GM23248 (cell line): Measurements from ENCODE around the gene TROAP. TPM values are rescaled to one million over a fixed set of nuclear protein-coding genes. Genes with fewer than 3 reads are reported as not detected.

Experiments used
- DNase-seq: peaks from one replicate; pipeline ENCODE4 v3.0.0-alpha.2; 2015
- H2AFZ ChIP-seq: fragments of 200-600 bp; sonication (generic); 2 replicates; pipeline ENCODE4 v1.6.1; 2016; ENCODE audit warnings: antibody characterized with exemption
- H3F3A ChIP-seq: fragments of 200-600 bp; sonication (generic); 2 replicates; pipeline ENCODE4 v1.6.1; 2016; ENCODE audit warnings: mild to moderate bottlenecking, antibody characterized with exemption, mixed run types; ENCODE audit not compliant: insufficient read depth
- H3K27ac ChIP-seq: fragments of 200-600 bp; sonication (generic); 2 replicates; pipeline ENCODE4 v1.5.1; 2016; ENCODE audit warnings: mild to moderate bottlenecking
- H3K27me3 ChIP-seq: fragments of 200-600 bp; sonication (generic); replicated peaks from 2 replicates; pipeline ENCODE4 v1.6.1; 2016; ENCODE audit warnings: mild to moderate bottlenecking; ENCODE audit not compliant: insufficient read depth
- H3K36me3 ChIP-seq: fragments of 200-600 bp; sonication (generic); 2 replicates; pipeline ENCODE4 v1.6.1; 2016; ENCODE audit warnings: low read depth, mild to moderate bottlenecking
- H3K4me1 ChIP-seq: fragments of 200-600 bp; sonication (generic); 2 replicates; pipeline ENCODE4 v1.6.1; 2016; ENCODE audit warnings: mild to moderate bottlenecking; ENCODE audit not compliant: insufficient read depth
- H3K4me2 ChIP-seq: fragments of 200-600 bp; sonication (generic); one replicate; pipeline ENCODE4 v1.6.1; 2016; ENCODE audit warnings: mild to moderate bottlenecking; ENCODE audit not compliant: unreplicated experiment
- H3K4me3 ChIP-seq: fragments of 200-600 bp; sonication (generic); 2 replicates; pipeline ENCODE4 v1.5.1; 2016; ENCODE audit warnings: mild to moderate bottlenecking
- H3K79me2 ChIP-seq: fragments of 200-600 bp; sonication (generic); 2 replicates; pipeline ENCODE4 v1.6.1; 2016; ENCODE audit warnings: mild to moderate bottlenecking; ENCODE audit not compliant: insufficient read depth
- H3K9ac ChIP-seq: fragments of 200-600 bp; sonication (generic); 2 replicates; pipeline ENCODE4 v1.6.1; 2016; ENCODE audit warnings: mild to moderate bottlenecking
- H3K9me2 ChIP-seq: fragments of 200-600 bp; sonication (generic); 2 replicates; pipeline ENCODE4 v1.6.1; 2016; ENCODE audit warnings: mixed run types, mild to moderate bottlenecking, moderate library complexity; ENCODE audit not compliant: insufficient read depth
- H3K9me3 ChIP-seq: fragments of 200-600 bp; sonication (generic); one replicate; pipeline ENCODE4 v1.6.1; 2017; ENCODE audit warnings: low read depth
- H4K20me1 ChIP-seq: fragments of 200-600 bp; sonication (generic); 2 replicates; pipeline ENCODE4 v1.6.0; 2016; ENCODE audit not compliant: insufficient read depth
- EZH2 ChIP-seq: fragments of 200-600 bp; sonication (generic); IDR thresholded peaks from 2 replicates; pipeline ENCODE4 v1.6.1; 2018; ENCODE audit warnings: antibody characterized with exemption, mild to moderate bottlenecking; ENCODE audit not compliant: insufficient read depth, poor library complexity, severe bottlenecking
- EZH2phosphoT487 ChIP-seq: fragments of 200-600 bp; sonication (generic); IDR thresholded peaks from 2 replicates; pipeline ENCODE4 v1.6.1; 2018; ENCODE audit warnings: antibody characterized with exemption, moderate library complexity, mild to moderate bottlenecking, low read depth; ENCODE audit not compliant: insufficient read depth
- WGBS, 2 experiments: methylation state at CpG; one replicate each; pipeline ENCODE4 v1.1.6; 2015 to 2017; ENCODE audit warnings: low lambda C conversion rate in 2 of 2, low coverage in 1 of 2; ENCODE audit errors: missing lambda C conversion rate in 2 of 2; 5-methylcytosine and 5-hydroxymethylcytosine counted together
- in situ Hi-C: fragments of 300-500 bp; cut with MboI; formaldehyde crosslinking; loops from 2 replicates; pipeline ENCODE4 v1.15.0; 2020
- polyA plus RNA-seq: library from polyadenylated mRNA; unstranded; fragments of >200 nt; fragmentation: Nextera tagmentation; extraction: Ambion mirVana; gene quantifications from 2 replicates; pipeline ENCODE4 v1.2.1, GENCODE V29; 2016
- total RNA-seq: library from RNA; depleted of rRNA; stranded (reverse); fragments of >200 nt; shearing (Covaris generic); gene quantifications from 2 replicates; pipeline ENCODE4 v1.2.3, GENCODE V29; 2014

The TROAP gene
- total and polyA plus RNA-seq, 2 experiments from 2014 or later, result 4.4 to 11.7 TPM

DNA sequence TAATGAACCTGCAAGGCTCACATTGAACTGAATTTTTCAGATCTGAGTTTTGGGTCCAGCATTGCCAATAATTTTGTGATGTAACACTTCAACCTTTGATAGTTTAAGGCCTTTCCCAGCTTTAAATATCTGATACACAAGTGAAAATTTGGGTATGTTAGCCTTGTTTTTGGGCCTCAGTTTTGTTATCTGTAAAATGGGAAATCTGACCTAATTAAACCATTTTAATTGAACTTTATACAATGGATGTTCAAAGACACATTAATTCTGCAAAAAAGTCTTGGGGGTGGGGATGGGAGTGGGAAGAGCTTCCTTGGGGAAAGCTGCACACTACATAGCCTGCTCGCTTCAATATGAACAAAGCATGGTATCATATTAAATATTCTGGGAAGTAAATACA lies 39.0 kb downstream of the TROAP start:
- Histone ChIP-seq H3F3A (peaks cover 31% of the 10 kb centered on the region), H3K4me3 (no peak overlapping the region), H3K27me3 (no peaks in the 10 kb centered on the region), H3K79me2 (peaks cover 5% of the 10 kb centered on the region; the same call in 1 of the 2 replicates), H4K20me1 (no peaks in the 10 kb centered on the region), H2AFZ (no peak overlapping the region), H3K9me2 (no peaks in the 10 kb centered on the region), H3K9ac (no peak overlapping the region), H3K4me2 (no peak overlapping the region), H3K4me1 (peaks cover 28% of the 10 kb centered on the region), H3K9me3 (no peaks in the 10 kb centered on the region), H3K27ac (no peak overlapping the region), H3K36me3 (no peaks in the 10 kb centered on the region)
- in situ Hi-C loops, result loop anchor here (10.0 kb wide), 1 partner anchor 143 kb away; no protein-coding TSS in a partner anchor
- WGBS, 2 experiments, result 83 to 97% methylated on average over 1 of the region's 1 CpG
- DNase-seq, result no peak
- TF ChIP-seq EZH2phosphoT487 (no peak), EZH2 (no peak)

DNA sequence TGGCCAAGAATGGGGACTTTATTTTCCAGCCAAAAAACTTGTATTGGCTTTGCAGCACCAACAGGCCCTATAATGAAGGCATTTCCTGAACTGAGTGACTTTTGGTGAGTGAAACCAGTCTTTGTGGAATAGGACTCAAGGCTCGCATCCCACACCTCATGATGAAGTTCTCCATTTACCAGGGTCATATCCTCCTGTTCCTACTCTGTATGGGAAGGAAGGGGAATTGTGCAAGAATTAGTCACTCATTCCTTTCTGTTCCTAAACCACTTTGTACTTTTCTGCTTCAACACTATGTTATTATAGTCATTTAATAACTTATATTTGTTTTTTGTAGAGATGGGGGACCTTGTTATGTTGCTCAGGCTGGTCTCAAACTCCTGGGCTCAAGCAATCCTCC lies 41.9 kb downstream of the TROAP start:
- Histone ChIP-seq H3K4me3 (no peak overlapping the region; the same call in 1 of the 2 replicates), H3K27me3 (no peaks in the 10 kb centered on the region), H3K79me2 (peaks cover 29% of the 10 kb centered on the region), H4K20me1 (no peaks in the 10 kb centered on the region), H2AFZ (no peak overlapping the region; the same call in 1 of the 2 replicates), H3K4me2 (peak overlapping the region; percentile 15), H3K27ac (peak overlapping the region; percentile 43), H3K36me3 (no peaks in the 10 kb centered on the region), H3K9me2 (no peaks in the 10 kb centered on the region), H3K9ac (no peak overlapping the region), H3K4me1 (peaks cover 27% of the 10 kb centered on the region), H3F3A (peaks cover 33% of the 10 kb centered on the region), H3K9me3 (no peaks in the 10 kb centered on the region)
- TF ChIP-seq EZH2 (no peak), EZH2phosphoT487 (no peak)
- in situ Hi-C loops, result loop anchor here (10.0 kb wide), 1 partner anchor 140 kb away; no protein-coding TSS in a partner anchor
- peak; percentile 86 for DNase-seq
- WGBS, 2 experiments, result 0 to 12% methylated on average over 1 of the region's 1 CpG

DNA sequence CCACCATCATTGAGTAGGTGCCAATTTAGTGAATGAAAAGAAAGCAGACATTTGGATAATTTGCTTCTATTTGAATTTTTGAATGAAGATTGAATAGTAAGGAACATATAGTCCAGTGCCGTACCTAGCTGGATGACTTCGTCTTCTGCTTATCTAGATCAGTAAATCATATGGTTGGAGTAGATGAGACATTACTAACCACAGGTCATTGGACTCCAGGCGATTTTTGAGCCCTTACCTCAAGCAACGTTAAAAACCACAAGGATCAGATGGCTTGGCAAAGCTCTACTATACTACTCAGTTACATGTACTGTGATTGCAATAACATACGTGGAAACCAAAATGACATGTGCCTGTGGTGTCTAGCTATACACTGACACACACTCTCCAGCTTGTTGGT lies 42.5 kb downstream of the TROAP start:
- no peaks in the 10 kb centered on the region for H3K9me2 ChIP-seq
- WGBS, 2 experiments, result 47 to 58% methylated on average over 5 of the region's 5 CpGs
- peaks cover 27% of the 10 kb centered on the region for H3K4me1 ChIP-seq
- peak overlapping the region; percentile 97 for H3K4me2 ChIP-seq
- H3K36me3 ChIP-seq, result no peaks in the 10 kb centered on the region
- H4K20me1 ChIP-seq, result no peaks in the 10 kb centered on the region
- no peaks in the 10 kb centered on the region for H3K27me3 ChIP-seq
- in situ Hi-C loops, result loop anchor here (10.0 kb wide), 1 partner anchor 139 kb away; no protein-coding TSS in a partner anchor
- peak overlapping the region; percentile 83 for H3K27ac ChIP-seq
- TF ChIP-seq EZH2 (no peak), EZH2phosphoT487 (no peak)
- H3K9ac ChIP-seq, result peak overlapping the region; percentile 96
- DNase-seq, result peak; percentile 41
- H3K4me3 ChIP-seq, result peak overlapping the region; percentile 82; the same call in 1 of the 2 replicates
- H3F3A ChIP-seq, result peaks cover 33% of the 10 kb centered on the region
- H2AFZ ChIP-seq, result no peak overlapping the region; the same call in 1 of the 2 replicates
- H3K9me3 ChIP-seq, result no peaks in the 10 kb centered on the region
- peaks cover 35% of the 10 kb centered on the region for H3K79me2 ChIP-seq

DNA sequence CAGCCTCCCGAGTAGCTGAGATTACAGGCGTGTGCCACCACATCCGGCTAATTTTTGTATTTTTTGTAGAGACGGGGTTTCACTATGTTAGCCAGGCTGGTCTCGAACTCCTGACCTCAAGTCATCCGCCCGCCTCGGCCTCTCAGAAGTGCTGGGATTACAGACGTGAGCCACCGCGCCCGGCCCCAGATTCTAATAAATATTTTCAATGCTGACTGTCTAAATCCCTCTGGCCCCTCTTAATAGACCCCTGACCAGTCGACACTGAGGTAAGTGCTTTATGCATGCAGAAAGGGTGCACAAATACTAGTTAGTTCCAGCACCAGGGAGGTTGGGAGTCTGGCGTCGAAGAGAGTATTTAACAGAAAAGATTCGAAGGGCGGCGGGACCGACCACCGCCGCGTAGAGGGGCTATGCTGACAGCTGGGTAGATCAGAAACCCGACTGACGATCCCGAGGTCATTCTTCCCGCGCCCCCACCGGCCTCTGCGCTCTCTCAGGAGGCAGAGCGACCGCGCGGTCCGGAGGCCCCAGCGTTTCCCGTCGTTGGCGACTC lies 43.1 kb downstream of the TROAP start:
- Histone ChIP-seq H3F3A (peaks cover 33% of the 10 kb centered on the region), H3K9me3 (no peaks in the 10 kb centered on the region), H2AFZ (peak overlapping the region; percentile 98), H3K9me2 (no peaks in the 10 kb centered on the region), H3K4me3 (peak overlapping the region; percentile 82), H3K36me3 (no peaks in the 10 kb centered on the region), H3K9ac (peak overlapping the region; percentile 96), H3K79me2 (peaks cover 41% of the 10 kb centered on the region), H4K20me1 (no peaks in the 10 kb centered on the region), H3K27ac (peak overlapping the region; percentile 83), H3K4me1 (peaks cover 27% of the 10 kb centered on the region), H3K27me3 (no peaks in the 10 kb centered on the region), H3K4me2 (peak overlapping the region; percentile 97)
- in situ Hi-C loops, result loop anchor here (10.0 kb wide), 1 partner anchor 139 kb away; no protein-coding TSS in a partner anchor
- no peak for DNase-seq
- TF ChIP-seq EZH2phosphoT487 (no peak), EZH2 (no peak)
- WGBS, 2 experiments, result 7% methylated on average over 38 of the region's 38 CpGs
